Cerebellar nuclear complex (tissue), 1 donor: ENCODE data around the gene FBN2.
"Not testable (repeated sequence)": the region's sequence is repeated elsewhere in the genome, so short reads cannot be mapped to it uniquely, and the experiment has no call there.

Experiments used
- DNase-seq, 2 experiments: peaks; one replicate each; lab custom pipeline; 2025; lab: John Stamatoyannopoulos, UW

FBN2 gene

DNA sequence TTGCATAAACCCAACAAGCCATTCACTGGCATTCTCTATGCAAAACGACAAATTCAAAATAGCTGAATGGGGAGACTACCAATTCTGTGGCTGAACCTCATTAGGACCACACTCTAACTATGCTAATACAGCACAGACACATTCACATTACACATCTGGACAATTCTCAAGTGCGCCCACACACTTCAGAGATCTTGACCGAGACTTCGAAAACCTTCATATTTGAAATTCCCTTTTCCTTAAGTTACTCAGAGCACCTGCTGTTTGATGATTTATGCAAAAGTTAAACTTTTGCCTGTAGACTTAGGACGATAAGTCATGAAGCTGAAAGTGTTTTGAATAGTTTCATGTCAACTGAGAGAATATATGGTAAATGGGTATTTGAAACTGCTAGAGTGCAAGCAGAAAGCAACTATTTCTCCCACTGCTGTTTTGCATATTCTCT, 111.9 kb downstream of the FBN2 start:
- DNase-seq: no peak

DNA sequence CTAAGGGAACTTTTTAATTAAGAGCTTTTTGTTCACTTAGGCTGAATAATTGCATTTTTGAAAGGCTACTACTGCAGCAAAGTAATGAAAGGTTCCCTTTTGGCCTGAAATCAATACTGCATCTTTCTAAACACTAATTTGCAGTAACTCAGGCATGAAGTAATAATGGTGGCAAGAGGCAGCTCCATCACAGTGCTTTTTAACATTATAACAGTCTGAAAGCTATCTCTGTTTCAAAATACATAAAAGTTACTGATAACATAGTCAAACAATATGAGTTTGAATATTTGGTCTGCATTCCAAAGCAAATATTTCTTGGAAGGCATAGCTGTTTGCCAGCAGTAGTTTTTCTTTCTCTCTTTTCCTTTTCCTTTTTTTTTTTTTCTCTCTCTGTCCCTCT, 113.4 kb downstream of the FBN2 start:
- no peak for DNase-seq

- no peak for DNase-seq
Measured at GRCh38 chr5:128422612-128423011, 115.4 kb downstream of the FBN2 start.

DNA sequence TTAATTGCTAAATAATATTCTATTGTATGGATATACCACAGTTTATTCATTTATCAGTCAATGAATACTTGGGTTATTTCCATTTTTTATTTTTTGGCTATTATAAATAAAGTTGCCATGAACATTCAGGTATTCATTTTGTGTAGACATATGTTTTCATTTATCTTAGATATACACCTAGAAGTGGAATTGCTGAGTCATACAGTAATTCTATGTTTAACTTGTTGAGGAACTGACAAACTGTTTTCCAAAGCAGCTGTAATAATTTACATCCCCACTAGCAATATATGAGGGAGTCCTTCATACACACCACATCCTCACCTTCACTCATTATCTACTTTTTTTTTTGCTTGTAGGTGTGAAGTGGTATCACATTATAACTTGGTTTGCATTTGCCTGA, 123.6 kb downstream of the FBN2 start:
- DNase-seq: no peak

DNA sequence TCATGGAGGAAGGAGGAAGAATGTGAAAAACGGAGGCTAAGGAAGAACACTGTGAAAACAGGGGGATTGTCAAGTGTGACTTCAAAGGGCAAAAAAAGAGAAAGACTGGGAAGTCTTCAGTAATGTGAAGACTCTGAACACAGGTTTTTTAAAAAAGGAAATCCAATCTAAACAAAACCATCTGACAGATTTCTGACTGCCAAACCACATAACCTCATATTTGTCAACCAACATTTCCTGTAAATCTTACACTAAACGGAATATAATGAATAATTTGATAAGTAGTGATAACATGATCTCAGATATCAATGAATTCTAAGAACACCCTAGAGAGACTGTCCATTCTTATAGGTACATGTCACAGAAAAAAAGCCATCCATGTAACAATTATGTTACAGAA, 124.7 kb downstream of the FBN2 start:
- no peak for DNase-seq

DNA sequence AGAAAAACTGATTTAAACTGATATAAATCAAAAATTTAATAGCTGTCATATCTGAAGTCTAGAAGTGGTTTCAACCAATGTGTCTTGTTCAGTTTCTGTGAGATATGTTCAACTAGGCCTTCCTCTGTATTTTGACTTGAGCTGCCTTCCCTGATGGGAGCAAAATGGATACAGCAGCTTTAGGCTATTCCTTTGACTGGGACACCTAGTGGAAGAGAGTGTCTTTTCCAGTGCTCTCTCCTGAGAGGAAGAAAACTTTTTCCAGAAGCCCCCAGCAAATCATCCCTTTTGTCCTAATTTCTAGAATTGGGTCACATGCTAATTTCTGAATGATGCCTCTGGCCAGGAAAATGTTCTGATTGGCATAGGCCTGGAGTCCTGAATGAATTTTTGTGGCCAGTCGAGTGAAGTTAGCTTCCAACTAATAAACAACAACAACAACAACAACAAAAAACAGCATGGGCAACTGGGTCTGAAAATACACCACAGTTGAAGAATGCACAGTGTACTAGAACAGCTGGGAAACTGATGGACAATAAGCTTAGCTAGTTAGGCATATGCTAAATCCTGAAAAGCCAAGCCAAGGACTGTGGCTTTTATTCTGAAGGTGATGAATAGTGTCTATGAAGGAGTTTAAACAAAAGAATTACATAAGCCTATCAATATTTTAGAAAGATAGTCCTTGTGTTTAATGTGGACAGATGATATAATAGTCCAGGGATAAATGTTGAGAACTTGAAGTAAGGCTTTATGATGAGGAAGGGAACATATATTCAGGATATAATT, 125.7 kb downstream of the FBN2 start:
- no peak for DNase-seq

GRCh38 chr5:128409166-128409800, 128.8 kb downstream of the FBN2 start:
- DNase-seq: no peak

DNA sequence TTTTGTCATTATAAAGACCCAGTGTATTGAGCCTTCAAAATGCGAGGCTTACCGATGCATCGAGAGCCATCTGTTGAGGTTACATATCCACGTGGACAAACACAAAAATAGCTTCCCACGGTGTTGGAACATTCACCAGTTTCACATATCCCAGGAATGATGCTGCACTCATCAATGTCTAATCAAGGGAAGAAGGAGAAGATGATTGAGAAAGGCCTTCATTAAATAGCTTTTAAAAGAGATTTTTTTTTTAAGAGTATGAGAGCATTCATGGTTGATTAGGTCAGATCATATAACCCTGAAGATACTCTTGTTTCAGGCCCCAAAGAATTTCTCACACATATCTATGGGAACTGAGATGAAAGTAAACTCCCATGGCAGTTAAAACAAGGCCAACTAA, 129.4 kb downstream of the FBN2 start:
- DNase-seq: no peak

DNA sequence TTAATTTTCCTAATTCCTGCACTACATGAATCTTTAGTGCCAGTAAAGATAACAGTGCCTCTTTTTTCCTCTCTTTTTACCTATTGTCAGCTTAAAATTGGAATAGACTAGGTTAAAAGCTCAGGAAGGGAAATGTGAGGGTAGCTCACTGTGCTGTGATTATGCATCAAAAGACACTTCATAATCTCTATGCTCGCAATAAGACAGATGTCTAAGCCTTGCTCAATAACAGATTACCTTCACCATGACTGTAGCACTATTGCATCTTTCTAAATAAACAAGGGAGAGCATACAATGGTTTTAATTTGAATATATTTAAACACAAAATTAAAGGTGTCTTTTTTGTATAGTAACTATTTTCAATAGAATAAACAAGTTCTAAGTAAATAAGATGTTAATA, 130.1 kb downstream of the FBN2 start:
- no peak for DNase-seq

DNA sequence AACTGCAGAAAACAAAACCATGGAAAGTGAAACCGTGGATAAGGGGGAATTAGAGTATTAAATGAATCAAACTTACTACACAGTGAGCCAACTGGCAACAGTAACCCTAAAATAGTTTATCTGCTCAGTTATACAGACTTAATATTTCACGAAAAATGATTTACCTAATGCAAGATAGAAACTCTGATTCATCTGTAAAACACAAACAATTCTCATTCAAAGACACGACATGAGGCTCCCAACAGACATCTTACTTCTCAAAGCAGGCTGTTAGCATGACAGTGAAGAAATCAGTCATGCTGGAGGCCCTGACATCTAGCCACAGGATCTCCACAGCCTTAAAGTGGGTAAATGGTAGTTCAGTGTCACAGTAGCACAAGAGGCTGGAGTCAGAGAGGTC, 131.2 kb downstream of the FBN2 start:
- DNase-seq: no peak

GRCh38 chr5:128405159-128405558, 132.9 kb downstream of the FBN2 start:
- no peak for DNase-seq

DNA sequence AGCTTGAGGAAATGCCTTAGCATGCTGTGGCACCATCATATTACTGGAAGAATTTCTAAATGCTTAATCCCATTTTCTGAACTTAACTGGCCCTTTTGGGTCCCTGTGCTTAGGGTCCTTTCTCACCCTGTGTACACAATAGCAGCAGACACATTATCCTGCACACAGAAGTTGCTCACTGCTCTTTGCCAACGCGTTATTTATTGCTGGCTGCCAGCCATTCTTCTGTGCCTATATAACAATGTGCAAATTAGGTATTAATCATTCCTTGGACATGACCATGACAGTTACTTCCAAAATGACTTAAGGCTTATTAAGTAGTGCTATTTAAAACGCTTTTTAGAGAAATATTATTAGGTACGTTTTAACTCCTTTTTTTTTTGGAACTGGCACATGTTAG, 134.7 kb downstream of the FBN2 start:
- DNase-seq: no peak

- DNase-seq: no peak
Measured at GRCh38 chr5:128402506-128402905, 135.5 kb downstream of the FBN2 start.

- not testable (repeated sequence) for DNase-seq
Measured at GRCh38 chr5:128400766-128401165, 137.3 kb downstream of the FBN2 start.

DNA sequence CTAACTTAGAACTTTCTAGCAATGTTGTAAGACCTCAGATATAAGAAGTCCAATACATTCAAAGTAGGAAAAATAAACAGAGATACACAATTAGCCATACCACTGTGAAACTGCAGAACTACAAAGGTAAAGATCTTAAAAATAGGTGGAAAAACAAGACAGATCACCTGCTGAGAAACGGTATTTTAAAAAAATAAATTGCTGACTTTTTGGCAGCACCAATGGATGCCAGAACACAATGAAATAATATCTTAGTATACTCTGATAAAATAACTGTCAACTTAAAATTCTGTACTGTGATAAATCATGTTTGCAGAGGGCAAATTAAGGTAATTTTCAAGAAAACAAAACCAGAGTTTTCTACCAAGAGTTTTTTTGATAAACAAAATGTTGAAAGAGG, 138.9 kb downstream of the FBN2 start:
- no peak for DNase-seq

DNA sequence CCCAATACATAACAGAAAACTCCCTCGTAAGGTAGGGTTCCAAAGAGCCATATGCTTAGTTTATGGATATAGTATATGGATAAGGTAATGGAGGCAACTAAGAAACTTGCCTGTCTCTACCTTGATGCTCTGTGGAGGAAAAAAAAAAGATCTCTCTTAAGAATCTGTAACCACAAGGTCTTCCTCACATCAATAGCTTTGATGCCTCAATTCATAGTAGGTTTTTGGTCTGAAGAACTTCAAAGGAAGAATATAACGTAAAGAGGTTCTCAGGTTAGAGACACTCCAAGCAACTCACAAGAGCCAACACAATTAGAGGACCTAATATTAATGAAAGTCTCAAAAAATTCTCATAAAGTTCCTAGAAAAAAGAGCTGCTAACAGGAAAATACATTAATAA, 140.2 kb downstream of the FBN2 start:
- no peak for DNase-seq

DNA sequence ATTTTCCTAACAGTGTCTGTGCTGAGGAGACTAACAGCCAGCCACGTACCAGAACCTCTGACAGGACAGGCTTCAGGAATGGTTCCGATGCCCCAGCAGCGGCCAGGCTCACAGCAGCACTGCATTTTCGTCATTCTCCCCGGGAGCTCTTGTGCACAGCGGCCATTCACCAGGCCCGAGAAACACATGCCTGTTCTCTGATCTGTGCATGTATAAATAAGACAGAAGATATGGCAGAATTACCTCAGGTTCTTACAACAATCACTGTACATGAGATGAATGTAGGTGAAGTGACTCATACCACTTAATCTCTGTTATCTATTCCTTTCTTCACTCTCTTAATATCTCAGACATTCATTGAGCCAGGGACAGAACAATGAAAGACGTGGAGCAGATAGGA, 143.0 kb downstream of the FBN2 start:
- no peak for DNase-seq

GRCh38 chr5:128384068-128384467, 154.0 kb downstream of the FBN2 start:
- DNase-seq: no peak

DNA sequence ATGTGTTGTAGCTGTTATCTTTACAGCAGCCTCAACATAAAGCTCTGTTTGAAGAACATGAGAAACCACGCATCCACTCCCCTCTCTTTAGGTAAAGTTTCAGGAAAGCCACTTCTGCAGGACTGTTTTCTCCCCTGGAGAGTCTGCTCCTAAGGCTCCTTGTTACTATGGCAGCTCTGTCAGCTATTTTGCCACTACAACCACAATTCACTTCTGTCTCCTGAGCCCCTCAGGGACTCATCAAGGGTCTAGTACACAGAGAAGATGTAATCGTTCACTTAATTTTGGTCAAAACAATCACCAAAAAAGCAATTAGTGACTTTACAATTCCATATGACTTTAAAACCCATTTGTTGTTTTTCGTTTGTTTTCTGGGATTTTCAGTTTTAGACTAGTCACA, 157.7 kb downstream of the FBN2 start:
- no peak for DNase-seq

DNA sequence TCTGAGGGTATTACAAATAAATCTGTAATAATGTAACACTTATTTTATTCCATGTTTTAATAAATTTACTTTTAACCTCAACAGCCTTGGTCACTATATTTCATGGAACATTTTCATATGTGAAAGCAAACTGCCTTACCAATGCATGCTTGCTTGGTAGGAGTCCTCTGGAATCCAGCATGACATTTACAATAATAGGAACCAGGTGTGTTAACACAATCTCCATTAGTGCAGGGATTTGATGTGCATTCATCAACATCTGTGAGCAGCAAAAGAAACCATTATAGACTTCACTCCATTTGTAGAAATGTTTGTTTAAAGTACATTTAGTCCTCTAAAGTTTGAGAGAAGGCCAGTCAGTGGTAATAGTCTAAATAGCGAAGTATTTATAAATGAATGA, 159.4 kb downstream of the FBN2 start:
- no peak for DNase-seq

DNA sequence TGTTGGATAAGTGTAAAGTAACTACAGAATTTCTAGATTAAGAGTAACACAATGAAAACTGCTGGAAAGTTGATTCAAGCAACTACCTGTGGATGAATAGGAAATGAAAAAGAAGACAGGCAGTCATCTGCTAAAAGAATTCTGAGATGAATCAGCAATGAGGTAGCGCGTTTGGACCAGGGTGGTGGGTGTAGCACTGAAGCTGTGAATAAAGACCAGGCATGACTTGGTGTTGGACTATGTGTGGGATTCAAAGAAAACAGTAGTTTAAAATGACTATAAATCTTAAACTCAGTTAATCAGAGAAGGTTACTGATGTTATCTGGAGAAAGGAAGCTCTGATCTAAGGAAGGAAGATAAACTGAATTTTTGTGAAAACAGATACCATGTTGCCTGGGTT, 159.8 kb downstream of the FBN2 start:
- DNase-seq: no peak

GRCh38 chr5:128376577-128376976, 161.5 kb downstream of the FBN2 start:
- no peak for DNase-seq

GRCh38 chr5:128366147-128366546, 171.9 kb downstream of the FBN2 start:
- no peak for DNase-seq

- no peak for DNase-seq
Measured at GRCh38 chr5:128362370-128362769, 175.7 kb downstream of the FBN2 start.
